IMR-90 (cell line): Measurements from ENCODE around the gene CTBP2. TPM values are rescaled to one million over a fixed set of nuclear protein-coding genes. Genes with fewer than 3 reads are reported as not detected.

ENCODE experiments used
- ATAC-seq: fragments of 200-7000 bp; cut with Tn5 transposase; 2 replicates; pipeline ENCODE4 v1.9.1; 2020; ENCODE audit warnings: low read depth, mild to moderate bottlenecking, moderate library complexity
- BruUV-seq: library from RNA; stranded (reverse); fragments of 400-500 nt; replicated peaks from 2 replicates; lab custom pipeline; 2021; lab: Mats Ljungman, UMichigan
- CTCF ChIA-PET: fragments of 300-600 bp; formaldehyde crosslinking; extraction: SDS; loops from one replicate; lab custom pipeline; 2021; ENCODE audit warnings: antibody characterized with exemption; lab: Yijun Ruan, JAX
- POLR2A ChIA-PET: fragments of 300-600 bp; sonication (Branson Sonifier 250); formaldehyde crosslinking; loops from one replicate; lab custom pipeline; 2022; ENCODE audit warnings: antibody characterized with exemption; ENCODE audit not compliant: unreplicated experiment; lab: Charles Lee
- DNase-seq: peaks from one replicate; pipeline ENCODE4 v3.0.0; 2013
- H2AFZ ChIP-seq: replicated peaks from 2 replicates; pipeline ENCODE3; 2013; ENCODE audit warnings: low read length, mild to moderate bottlenecking; ENCODE audit not compliant: poor library complexity
- H2AK5ac ChIP-seq: 2 replicates; pipeline ENCODE4 v1.6.1; 2013; ENCODE audit warnings: low read depth, low read length, inconsistent platforms
- H2AK9ac ChIP-seq: replicated peaks from 2 replicates; pipeline ENCODE3; 2013; ENCODE audit warnings: mild to moderate bottlenecking, low read depth, low read length, moderate library complexity; ENCODE audit not compliant: poor library complexity
- H2BK120ac ChIP-seq: 2 replicates; pipeline ENCODE4 v1.6.1; 2013; ENCODE audit warnings: low read depth, low read length, inconsistent platforms
- H2BK15ac ChIP-seq: 3 replicates; pipeline ENCODE4 v1.6.1; 2013; ENCODE audit warnings: low read depth, low read length, inconsistent platforms
- H2BK20ac ChIP-seq: 2 replicates; pipeline ENCODE4 v1.6.1; 2013; ENCODE audit warnings: low read depth, mild to moderate bottlenecking, inconsistent platforms, low read length, moderate library complexity
- H2BK5ac ChIP-seq: 2 replicates; pipeline ENCODE4 v1.6.1; 2013; ENCODE audit warnings: mild to moderate bottlenecking, low read depth, low read length, inconsistent platforms; ENCODE audit not compliant: poor library complexity, severe bottlenecking
- H3K14ac ChIP-seq: replicated peaks from 2 replicates; pipeline ENCODE4 v1.6.1; 2013; ENCODE audit warnings: low read depth, low read length, inconsistent platforms
- H3K18ac ChIP-seq: 2 replicates; pipeline ENCODE4 v1.6.1; 2013; ENCODE audit warnings: low read depth, low read length, control low read depth
- H3K23ac ChIP-seq: 2 replicates; pipeline ENCODE4 v1.6.1; 2013; ENCODE audit warnings: low read depth, low read length, inconsistent platforms
- H3K27ac ChIP-seq: 2 replicates; pipeline ENCODE4 v1.5.1; 2013; ENCODE audit warnings: mild to moderate bottlenecking, control low read depth, low read length; ENCODE audit not compliant: insufficient read depth
- H3K27me3 ChIP-seq: 2 replicates; pipeline ENCODE4 v1.6.1; 2013; ENCODE audit warnings: low read length; ENCODE audit not compliant: control insufficient read depth, insufficient read depth
- H3K36me3 ChIP-seq: 2 replicates; pipeline ENCODE4 v1.6.1; 2013; ENCODE audit warnings: low read length, mixed read lengths; ENCODE audit not compliant: control insufficient read depth, insufficient read depth
- H3K4ac ChIP-seq: 2 replicates; pipeline ENCODE4 v1.6.1; 2013; ENCODE audit warnings: low read depth, low read length, inconsistent platforms
- H3K4me1 ChIP-seq: 2 replicates; pipeline ENCODE4 v1.6.1; 2013; ENCODE audit warnings: low read length, mixed read lengths; ENCODE audit not compliant: control insufficient read depth, insufficient read depth
- H3K4me2 ChIP-seq: 2 replicates; pipeline ENCODE4 v1.6.1; 2013; ENCODE audit warnings: low read depth, mild to moderate bottlenecking, control low read depth, low read length, moderate library complexity
- H3K4me3 ChIP-seq: 2 replicates; pipeline ENCODE4 v1.5.1; 2013; ENCODE audit warnings: low read depth, mild to moderate bottlenecking, control low read depth, low read length, moderate library complexity; ENCODE audit not compliant: insufficient read depth
- H3K56ac ChIP-seq: 2 replicates; pipeline ENCODE4 v1.6.1; 2013; ENCODE audit warnings: low read length, inconsistent platforms; ENCODE audit not compliant: insufficient read depth; ENCODE audit errors: extremely low read depth
- H3K79me1 ChIP-seq, 2 experiments: 2 replicates each; pipeline ENCODE4 v1.6.1; 2013; ENCODE audit warnings: low read length in 2 of 2, inconsistent platforms in 1 of 2, low read depth in 1 of 2
- H3K9ac ChIP-seq: 2 replicates; pipeline ENCODE4 v1.6.1; 2013; ENCODE audit warnings: low read depth, low read length, control low read depth
- H3K9me1 ChIP-seq: 2 replicates; pipeline ENCODE4 v1.6.1; 2013; ENCODE audit warnings: low read length, inconsistent platforms; ENCODE audit not compliant: insufficient read depth
- H3K9me3 ChIP-seq: 2 replicates; pipeline ENCODE4 v1.6.1; 2013; ENCODE audit warnings: low read length; ENCODE audit not compliant: control insufficient read depth, insufficient read depth
- H4K20me1 ChIP-seq: 2 replicates; pipeline ENCODE4 v1.6.1; 2013; ENCODE audit warnings: low read length, inconsistent platforms; ENCODE audit not compliant: insufficient read depth
- H4K5ac ChIP-seq: 2 replicates; pipeline ENCODE4 v1.6.1; 2013; ENCODE audit warnings: mild to moderate bottlenecking, low read depth, low read length, control low read depth
- H4K8ac ChIP-seq, 2 experiments: 2 replicates each; pipeline ENCODE4 v1.6.1; 2013; ENCODE audit warnings: low read depth in 2 of 2, low read length in 2 of 2, control low read depth in 1 of 2, inconsistent platforms in 1 of 2
- H4K91ac ChIP-seq: 2 replicates; pipeline ENCODE4 v1.6.1; 2013; ENCODE audit warnings: low read depth, low read length, inconsistent platforms; ENCODE audit not compliant: insufficient read depth
- BHLHE40 ChIP-seq: fragments of 150-350 bp; IDR thresholded peaks from 2 replicates; pipeline ENCODE4 v1.6.1; 2016; ENCODE audit warnings: mild to moderate bottlenecking, low read depth, low read length
- CHD1 ChIP-seq: IDR thresholded peaks from 2 replicates; pipeline ENCODE4 v1.6.1; 2012; ENCODE audit warnings: low read depth, low read length, improper control_type of control experiment
- MAZ ChIP-seq: IDR thresholded peaks from 2 replicates; pipeline ENCODE4 v1.6.1; 2012; ENCODE audit warnings: low read depth, mild to moderate bottlenecking, low read length, improper control_type of control experiment, moderate library complexity, borderline replicate concordance
- RAD21 ChIP-seq: IDR thresholded peaks from 2 replicates; pipeline ENCODE4 v1.6.1; 2012; ENCODE audit warnings: low read length, improper control_type of control experiment
- RCOR1 ChIP-seq: IDR thresholded peaks from 2 replicates; pipeline ENCODE4 v1.6.1; 2012; ENCODE audit warnings: mild to moderate bottlenecking, low read length, improper control_type of control experiment; ENCODE audit not compliant: insufficient replicate concordance
- WGBS, 2 experiments: methylation state at CpG; one replicate each; pipeline versions ENCODE4 v1.1.5 to v1.1.7; 2013; ENCODE audit warnings: missing lambda C conversion rate in 2 of 2; ENCODE audit not compliant: insufficient read length in 1 of 2; ENCODE audit errors: extremely low coverage in 2 of 2; 5-methylcytosine and 5-hydroxymethylcytosine counted together
- dilution Hi-C: fragments of 300-500 bp; cut with HindIII; formaldehyde crosslinking; loops from one replicate; pipeline ENCODE4 v1.14.3; 2018; ENCODE audit warnings: low sequenced_read_pairs; ENCODE audit not compliant: unreplicated experiment
- in situ Hi-C: fragments of 300-500 bp; cut with MboI; formaldehyde crosslinking; loops from 3 replicates; pipeline ENCODE4 v1.14.3; 2019; ENCODE audit warnings: low sequenced_read_pairs, inconsistent platforms, mixed read lengths
- intact Hi-C: fragments of 100-400 bp; cut with micrococcal nuclease; formaldehyde crosslinking; loops from 2 replicates; pipeline ENCODE4 v1.10.0; 2022
- polyA plus RNA-seq, 3 experiments: library from polyadenylated mRNA; depleted of rRNA; stranded (reverse); fragments of >200 nt; gene quantifications; 2 replicates each; pipeline ENCODE4 v1.2.3, GENCODE V29; 2012; ENCODE audit warnings: low replicate concordance in 1 of 3
- total RNA-seq: library from RNA; depleted of rRNA; stranded (reverse); fragments of >200 nt; gene quantifications from 2 replicates; pipeline ENCODE4 v1.2.3, GENCODE V29; 2012
- TF ChIP-seq, protein P1 (sequence below): fragments of 150-350 bp; IDR thresholded peaks from 2 replicates; pipeline ENCODE4 v1.6.1; 2017; ENCODE audit warnings: mild to moderate bottlenecking, antibody characterized with exemption, low read length, low read depth

CTBP2 gene
- total and polyA plus RNA-seq, 2 of the 4 experiments (the other 2 are of a cell fraction): 81.0 to 86.6 TPM

DNA sequence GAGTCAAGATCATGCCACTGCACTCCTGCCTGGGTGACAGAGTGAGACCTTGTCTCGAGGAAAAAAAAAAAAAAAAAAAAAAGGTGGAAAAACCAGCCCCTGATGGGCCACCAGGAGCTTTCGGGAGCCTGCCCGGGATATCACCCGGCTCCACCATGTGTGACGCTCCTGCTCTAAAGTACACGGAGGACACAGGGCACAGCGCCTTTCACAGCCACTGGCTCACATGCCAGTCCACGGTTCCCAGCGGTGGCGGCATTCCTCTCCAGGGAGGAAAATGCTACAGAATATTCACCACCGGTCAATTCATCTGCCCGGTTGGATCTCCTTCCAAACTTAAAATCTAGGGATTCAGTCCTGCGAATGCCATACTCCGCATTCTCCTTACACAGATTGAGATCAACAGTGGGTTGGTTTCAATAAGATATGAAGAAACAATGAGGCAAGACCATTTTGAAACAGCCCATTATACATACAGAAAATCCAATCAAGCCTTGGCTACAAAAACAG is 81.2 kb downstream of the CTBP2 start:
- no peak overlapping the region for H3K9ac ChIP-seq
- no peak overlapping the region for H3K56ac ChIP-seq
- no peak overlapping the region for H2BK5ac ChIP-seq
- no TSS peak for BruUV-seq
- H4K91ac ChIP-seq: no peak overlapping the region
- peaks cover 17% of the 10 kb centered on the region for H3K4me1 ChIP-seq
- POLR2A ChIA-PET: no interaction called here
- no peak overlapping the region for H3K4me2 ChIP-seq
- peaks cover 25% of the 10 kb centered on the region for H4K20me1 ChIP-seq
- H3K9me1 ChIP-seq: peaks cover 39% of the 10 kb centered on the region
- H3K14ac ChIP-seq: no peak overlapping the region
- CTCF ChIA-PET: interaction anchor here (0.7 kb wide), 1 partner anchor 11 kb away, joined by 3 read pairs; no protein-coding TSS in a partner anchor
- H2BK120ac ChIP-seq: no peak overlapping the region
- TF ChIP-seq, protein P1, sequence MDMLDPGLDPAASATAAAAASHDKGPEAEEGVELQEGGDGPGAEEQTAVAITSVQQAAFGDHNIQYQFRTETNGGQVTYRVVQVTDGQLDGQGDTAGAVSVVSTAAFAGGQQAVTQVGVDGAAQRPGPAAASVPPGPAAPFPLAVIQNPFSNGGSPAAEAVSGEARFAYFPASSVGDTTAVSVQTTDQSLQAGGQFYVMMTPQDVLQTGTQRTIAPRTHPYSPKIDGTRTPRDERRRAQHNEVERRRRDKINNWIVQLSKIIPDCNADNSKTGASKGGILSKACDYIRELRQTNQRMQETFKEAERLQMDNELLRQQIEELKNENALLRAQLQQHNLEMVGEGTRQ: no peak
- no peak for TF ChIP-seq CHD1
- no peak for TF ChIP-seq BHLHE40
- TF ChIP-seq RAD21: no peak
- no peak for TF ChIP-seq MAZ
- TF ChIP-seq RCOR1: no peak
- H3K27me3 ChIP-seq: no peaks in the 10 kb centered on the region
- H3K23ac ChIP-seq: no peak overlapping the region
- no peak overlapping the region for H2AK5ac ChIP-seq
- no peak overlapping the region for H2AFZ ChIP-seq
- no peaks in the 10 kb centered on the region for H3K9me3 ChIP-seq
- dilution Hi-C loops: no loop called here
- ATAC-seq: no peak
- H2AK9ac ChIP-seq: no peak overlapping the region
- H3K18ac ChIP-seq: no peak overlapping the region
- H3K4me3 ChIP-seq: no peak overlapping the region
- intact Hi-C loops: no loop called here
- H3K36me3 ChIP-seq: peaks cover 12% of the 10 kb centered on the region
- no peak overlapping the region for H4K5ac ChIP-seq
- no peak overlapping the region for H4K8ac ChIP-seq
- peaks cover 47 to 87% of the 10 kb centered on the region in 2 experiments for H3K79me1 ChIP-seq
- 100% methylated on average over 1 of the region's 14 CpGs; no CpG with 5 or more reads in 1 of the 2 experiments for WGBS, 2 experiments
- no peak overlapping the region for H2BK20ac ChIP-seq
- no peak overlapping the region for H3K27ac ChIP-seq
- DNase-seq: no peak
- H2BK15ac ChIP-seq: no peak overlapping the region
- in situ Hi-C loops: no loop called here
- no peak overlapping the region for H3K4ac ChIP-seq
